ENCODE results near the gene KCNIP1. TPM values are rescaled to one million over a fixed set of nuclear protein-coding genes. Genes with fewer than 3 reads are reported as not detected.

The KCNIP1 gene
- total RNA-seq, 1 donor from 2014 or later, result not detected

GRCh38 chr5:170697031-170697430, 193.2 kb downstream of the KCNIP1 start:
- H3K36me3 ChIP-seq, result no peaks in the 10 kb centered on the region
- TF ChIP-seq POLR2A (IDR thresholded peaks at IDR 0.05), result no peak
- TF ChIP-seq POLR2AphosphoS5 (IDR thresholded peaks at IDR 0.05; ENCODE audit: insufficient read depth in 1 of 2, low read depth in 1 of 2), result no peak
- no peak for TF ChIP-seq CTCF (IDR thresholded peaks at IDR 0.05)
- no peaks in the 10 kb centered on the region for H3K4me1 ChIP-seq
- no peak overlapping the region for H3K27ac ChIP-seq
- no peak for DNase-seq (ENCODE audit: extremely low spot score in 2 of 2)
- H3K9me3 ChIP-seq, result no peaks in the 10 kb centered on the region
- H3K27me3 ChIP-seq, result no peaks in the 10 kb centered on the region
- intact Hi-C loops (cut with DNase I), result no loop called here
- H3K4me3 ChIP-seq, result no peak overlapping the region

- Histone ChIP-seq H3K27ac (no peak overlapping the region), H3K27me3 (no peaks in the 10 kb centered on the region), H3K36me3 (no peaks in the 10 kb centered on the region), H3K9me3 (no peaks in the 10 kb centered on the region), H3K4me1 (no peaks in the 10 kb centered on the region), H3K4me3 (no peak overlapping the region)
- DNase-seq (ENCODE audit: extremely low spot score in 2 of 2), result no peak
- TF ChIP-seq CTCF (IDR thresholded peaks at IDR 0.05), result no peak
- no peak for TF ChIP-seq POLR2AphosphoS5 (IDR thresholded peaks at IDR 0.05; ENCODE audit: insufficient read depth in 1 of 2, low read depth in 1 of 2)
- TF ChIP-seq POLR2A (IDR thresholded peaks at IDR 0.05), result no peak
- intact Hi-C loops (cut with DNase I), result no loop called here
These were observed 196.7 kb downstream of the KCNIP1 start for GRCh38 chr5:170700503-170700902.

- H3K9me3 ChIP-seq, result no peaks in the 10 kb centered on the region
- no peak for DNase-seq (ENCODE audit: extremely low spot score in 2 of 2)
- TF ChIP-seq POLR2AphosphoS5 (IDR thresholded peaks at IDR 0.05; ENCODE audit: insufficient read depth in 1 of 2, low read depth in 1 of 2) (no peak), CTCF (IDR thresholded peaks at IDR 0.05) (no peak), POLR2A (IDR thresholded peaks at IDR 0.05) (no peak)
- no peaks in the 10 kb centered on the region for H3K4me1 ChIP-seq
- H3K4me3 ChIP-seq, result no peak overlapping the region
- no peaks in the 10 kb centered on the region for H3K27me3 ChIP-seq
- no peak overlapping the region for H3K27ac ChIP-seq
- intact Hi-C loops (cut with DNase I), result no loop called here
- H3K36me3 ChIP-seq, result no peaks in the 10 kb centered on the region
These were observed 197.5 kb downstream of the KCNIP1 start for GRCh38 chr5:170701334-170701733.

GRCh38 chr5:170704417-170705192, 200.8 kb downstream of the KCNIP1 start:
- no peaks in the 10 kb centered on the region for H3K9me3 ChIP-seq
- intact Hi-C loops (cut with DNase I), result no loop called here
- H3K27me3 ChIP-seq, result no peaks in the 10 kb centered on the region
- no peaks in the 10 kb centered on the region for H3K4me1 ChIP-seq
- no peak overlapping the region for H3K27ac ChIP-seq
- DNase-seq (ENCODE audit: extremely low spot score in 2 of 2), result no peak
- no peak for TF ChIP-seq POLR2AphosphoS5 (IDR thresholded peaks at IDR 0.05; ENCODE audit: insufficient read depth in 1 of 2, low read depth in 1 of 2)
- no peak for TF ChIP-seq POLR2A (IDR thresholded peaks at IDR 0.05)
- TF ChIP-seq CTCF (IDR thresholded peaks at IDR 0.05), result no peak
- no peaks in the 10 kb centered on the region for H3K36me3 ChIP-seq
- H3K4me3 ChIP-seq, result no peak overlapping the region

GRCh38 chr5:170709640-170710039, 205.8 kb downstream of the KCNIP1 start:
- Histone ChIP-seq H3K9me3 (no peaks in the 10 kb centered on the region), H3K27ac (no peak overlapping the region), H3K4me3 (no peak overlapping the region), H3K4me1 (no peaks in the 10 kb centered on the region), H3K27me3 (no peaks in the 10 kb centered on the region), H3K36me3 (no peaks in the 10 kb centered on the region)
- DNase-seq (ENCODE audit: extremely low spot score in 2 of 2), result no peak
- intact Hi-C loops (cut with DNase I), result no loop called here
- TF ChIP-seq POLR2AphosphoS5 (IDR thresholded peaks at IDR 0.05; ENCODE audit: insufficient read depth in 1 of 2, low read depth in 1 of 2), result no peak
- no peak for TF ChIP-seq POLR2A (IDR thresholded peaks at IDR 0.05)
- no peak for TF ChIP-seq CTCF (IDR thresholded peaks at IDR 0.05)
